K562 (cell line): Measurements from ENCODE around the gene MYO1H. TPM values are rescaled to one million over a fixed set of nuclear protein-coding genes. Genes with fewer than 3 reads are reported as not detected.

Experiments used
- ATAC-seq: fragments of 200-7000 bp; cut with Tn5 transposase; 3 replicates; pipeline ENCODE4 v1.9.1; 2020; ENCODE audit warnings: moderate library complexity
- BruUV-seq: library from RNA; stranded (reverse); fragments of 400-500 nt; replicated peaks from 2 replicates; lab custom pipeline; 2021; lab: Mats Ljungman, UMichigan
- CTCF ChIA-PET: fragments of 300-600 bp; formaldehyde crosslinking; extraction: SDS; loops from one replicate; lab custom pipeline; 2021; ENCODE audit warnings: low intra/inter-chr PET ratio; lab: Yijun Ruan, JAX
- POLR2A ChIA-PET: fragments of 300-600, 350-650 bp; sonication (Branson Sonifier 250); formaldehyde crosslinking; extraction: SDS; loops from one replicate; lab custom pipeline; 2021; ENCODE audit warnings: antibody characterized with exemption, inconsistent platforms; lab: Yijun Ruan, JAX
- DNase-seq, 4 experiments: peaks; one replicate each; pipeline versions ENCODE4 v3.0.0 to v3.0.0-alpha.2; 2011 to 2018; ENCODE audit warnings: low spot score in 3 of 4, mixed read lengths in 3 of 4; ENCODE audit errors: extremely low read depth in 1 of 4
- FAIRE-seq: peaks from 2 replicates; lab custom pipeline; 2011; peaks lifted over from hg19 to GRCh38; lab: Jason Lieb, UNC
- H2AFZ ChIP-seq: 2 replicates; pipeline ENCODE4 v1.6.0; 2011; ENCODE audit warnings: low read depth, low read length, control low read depth, inconsistent platforms
- H3K27ac ChIP-seq: fragments of 200-600 bp; 3 replicates; pipeline ENCODE4 v1.8.0; 2011; ENCODE audit warnings: low read depth, mild to moderate bottlenecking, control low read depth, inconsistent platforms, low read length, moderate library complexity, mixed read lengths; ENCODE audit errors: extremely low read depth
- H3K27me3 ChIP-seq, 2 experiments: fragments of 300-600 bp in 1 of 2; 2 replicates in 1 of 2; 3 replicates in 1 of 2; pipeline versions ENCODE4 v1.6.0 to v1.8.0; 2011; ENCODE audit warnings: inconsistent platforms in 2 of 2, low read length in 2 of 2, mild to moderate bottlenecking in 1 of 2, mixed read lengths in 1 of 2, moderate library complexity in 1 of 2; ENCODE audit not compliant: control insufficient read depth in 2 of 2, insufficient read depth in 2 of 2
- H3K36me3 ChIP-seq: fragments of 300-600 bp; 3 replicates; pipeline ENCODE4 v1.8.0; 2011; ENCODE audit warnings: mild to moderate bottlenecking, low read length, inconsistent platforms; ENCODE audit not compliant: control insufficient read depth, insufficient read depth
- H3K4me1 ChIP-seq, 2 experiments: fragments of 200-600 bp in 1 of 2; replicated peaks in 1 of 2; 2 replicates in 1 of 2; 3 replicates in 1 of 2; pipeline versions ENCODE4 v1.5.1 to v1.8.0; 2011; ENCODE audit warnings: inconsistent platforms in 2 of 2, low read length in 2 of 2, mild to moderate bottlenecking in 1 of 2, mixed read lengths in 1 of 2, moderate library complexity in 1 of 2; ENCODE audit not compliant: control insufficient read depth in 2 of 2, insufficient read depth in 2 of 2
- H3K4me2 ChIP-seq: 2 replicates; pipeline ENCODE4 v1.6.1; 2011; ENCODE audit warnings: low read length, control low read depth, inconsistent platforms, mixed read lengths; ENCODE audit not compliant: insufficient read depth
- H3K4me3 ChIP-seq: fragments of 200-600 bp; sonication (generic), shearing (Covaris generic); 2 replicates; pipeline ENCODE4 v1.5.1; 2016; ENCODE audit warnings: control low read depth, inconsistent platforms
- H3K79me2 ChIP-seq: fragments of 200-600 bp; 3 replicates; pipeline ENCODE4 v1.8.0; 2011; ENCODE audit warnings: low read length, inconsistent platforms; ENCODE audit not compliant: control insufficient read depth, insufficient read depth
- H3K9ac ChIP-seq, 2 experiments: 2 replicates each; pipeline versions ENCODE4 v1.6.0 to v1.6.1; 2011; ENCODE audit warnings: low read depth in 2 of 2, low read length in 2 of 2, control low read depth in 1 of 2, inconsistent platforms in 1 of 2, mild to moderate bottlenecking in 1 of 2, mixed read lengths in 1 of 2; ENCODE audit not compliant: insufficient read depth in 1 of 2
- H3K9me1 ChIP-seq: one replicate; pipeline ENCODE4 v1.6.0; 2011; ENCODE audit warnings: inconsistent platforms, mild to moderate bottlenecking, low read length, moderate library complexity; ENCODE audit not compliant: control insufficient read depth, insufficient read depth
- H3K9me3 ChIP-seq: replicated peaks from 2 replicates; pipeline ENCODE4 v1.5.1; 2011; ENCODE audit warnings: low read depth, low read length, inconsistent platforms; ENCODE audit not compliant: control insufficient read depth, insufficient read depth
- H4K20me1 ChIP-seq: replicated peaks from 2 replicates; pipeline ENCODE4 v1.6.1; 2011; ENCODE audit warnings: low read length, inconsistent platforms, mixed read lengths; ENCODE audit not compliant: control insufficient read depth, insufficient read depth
- CCNT2 ChIP-seq: IDR thresholded peaks from 2 replicates; pipeline ENCODE4 v1.6.1; 2011; ENCODE audit warnings: borderline replicate concordance, low read depth, mild to moderate bottlenecking, moderate library complexity, mixed read lengths, low read length; ENCODE audit not compliant: insufficient read length; ENCODE audit errors: extremely low read depth
- EP400 ChIP-seq: fragments of 450-650 bp; IDR thresholded peaks from 2 replicates; pipeline ENCODE4 v1.6.1; 2017; ENCODE audit warnings: antibody characterized with exemption, mild to moderate bottlenecking, moderate library complexity
- IFI16 ChIP-seq: fragments of 250-450 bp; sonication (Bioruptor Pico); IDR thresholded peaks from 2 replicates; pipeline ENCODE4 v2.1.2; 2022; ENCODE audit warnings: mild to moderate bottlenecking, inconsistent platforms
- MBD2 ChIP-seq: sonication (generic); IDR thresholded peaks from 2 replicates; pipeline ENCODE4 v1.6.1; 2016; ENCODE audit warnings: low read depth, borderline replicate concordance
- MTA1 ChIP-seq: fragments of 450-650 bp; IDR thresholded peaks from 2 replicates; pipeline ENCODE4 v1.6.1; 2017; ENCODE audit warnings: borderline replicate concordance
- RBM39 ChIP-seq: fragments of 200-400 bp; formaldehyde crosslinking; optimal IDR thresholded peaks from 2 replicates; pipeline ENCODE3; 2018; ENCODE audit warnings: low read depth, low read length
- SIRT6 ChIP-seq: IDR thresholded peaks from one replicate; pipeline ENCODE4 v1.6.1; 2012; ENCODE audit warnings: low read depth, mild to moderate bottlenecking, control low read depth, inconsistent platforms, low read length, moderate library complexity
- TFE3 ChIP-seq: fragments of 450-650 bp; formaldehyde crosslinking; IDR thresholded peaks from 2 replicates; pipeline ENCODE4 v1.4.0; 2020; ENCODE audit warnings: mild to moderate bottlenecking, mixed read lengths
- ZKSCAN1 ChIP-seq: fragments of 150-350 bp; IDR thresholded peaks from 2 replicates; pipeline ENCODE4 v1.6.1; 2016; ENCODE audit warnings: low read depth, low read length
- ZNF24 ChIP-seq: fragments of 450-650 bp; IDR thresholded peaks from 2 replicates; pipeline ENCODE4 v1.6.1; 2016
- WGBS: fragments of 100-300 bp; shearing (Covaris generic); methylation state at CpG from one replicate; pipeline ENCODE4 v1.1.6; 2016; ENCODE audit warnings: low coverage, mixed read lengths; ENCODE audit not compliant: insufficient coverage; ENCODE audit errors: missing lambda C conversion rate; 5-methylcytosine and 5-hydroxymethylcytosine counted together
- in situ Hi-C: fragments of 300-500 bp; cut with MboI; formaldehyde crosslinking; loops from 4 replicates; pipeline ENCODE4 v1.15.0; 2018; ENCODE audit warnings: inconsistent platforms, mixed read lengths
- intact Hi-C: fragments of 100-400 bp; cut with micrococcal nuclease; formaldehyde crosslinking; loops from 2 replicates; pipeline ENCODE4 v1.14.2; 2022
- polyA plus RNA-seq, 8 experiments: library from polyadenylated mRNA; depleted of rRNA in 4 of 8; stranded (reverse) in 5 of 8; unstranded in 3 of 8; fragments of >200 nt; fragmentation: Nextera tagmentation in 2 of 8; fragmentation: Illumina TruSeq in 1 of 8; extraction: Ambion mirVana in 2 of 8; extraction: Trizol in 1 of 8; gene quantifications; 2 replicates each; pipeline versions ENCODE4 v1.2.1 to v1.2.3, GENCODE V29; 2011 to 2014; ENCODE audit warnings: inconsistent platforms in 1 of 8, missing spikeins in 1 of 8
- total RNA-seq, 7 experiments: library from RNA; depleted of rRNA in 6 of 7; stranded (reverse); fragments of >200 nt in 6 of 7; fragmentation: Illumina TruSeq in 2 of 7; extraction: Trizol in 2 of 7; gene quantifications; 2 replicates each; pipeline versions ENCODE4 v1.2.1 to v1.2.3, GENCODE V29; 2011 to 2021; ENCODE audit warnings: low replicate concordance in 1 of 7

The MYO1H gene
- total and polyA plus RNA-seq, 9 of the 15 experiments (the other 6 are each of a cell fraction or from before 2014, with no cell fraction given) = not detected

GRCh38 chr12:109455706-109456105, 108.0 kb downstream of the MYO1H start:
- no peaks in the 10 kb centered on the region for H3K9me3 ChIP-seq
- no peak overlapping the region for H3K9ac ChIP-seq
- H3K4me3 ChIP-seq = no peak overlapping the region
- POLR2A ChIA-PET = no interaction called here
- no peak for FAIRE-seq
- no peak overlapping the region for H3K27ac ChIP-seq
- intact Hi-C loops = no loop called here
- CTCF ChIA-PET = no interaction called here
- H3K4me2 ChIP-seq = no peak overlapping the region
- TF ChIP-seq MTA1 (no peak), SIRT6 (no peak), ZNF24 (no peak), IFI16 (CRISPR knock-in tag) (no peak), MBD2 (no peak), ZKSCAN1 (no peak), CCNT2 (no peak), RBM39 (no peak), TFE3 (no peak), EP400 (no peak)
- peaks cover 16% of the 10 kb centered on the region for H3K79me2 ChIP-seq
- peaks cover 90% of the 10 kb centered on the region for H3K36me3 ChIP-seq
- H2AFZ ChIP-seq = no peak overlapping the region
- ATAC-seq = no peak
- no TSS peak for BruUV-seq
- H3K27me3 ChIP-seq = no peaks in the 10 kb centered on the region
- H4K20me1 ChIP-seq = no peaks in the 10 kb centered on the region
- DNase-seq = no peak
- in situ Hi-C loops = no loop called here
- H3K4me1 ChIP-seq = peaks cover 12% of the 10 kb centered on the region in 2 experiments
- H3K9me1 ChIP-seq = no peaks in the 10 kb centered on the region
- 94% methylated on average over 1 of the region's 1 CpG for WGBS
